ENCODE measurements around the gene PXDN. TPM values are rescaled to one million over a fixed set of nuclear protein-coding genes. Genes with fewer than 3 reads are reported as not detected.

The PXDN gene
- total RNA-seq, 6 experiments from 2014 or later = 283 to 403 (median 323) TPM

GRCh38 chr2:1644427-1644826, 99.9 kb downstream of the PXDN start:
- DNase-seq = no peak
- peaks cover 42% of the 10 kb centered on the region for H3K36me3 Mint-ChIP-seq (ENCODE audit: low read depth)
- no peak overlapping the region for H3K4me3 Mint-ChIP-seq
- no peaks in the 10 kb centered on the region for H3K9me3 Mint-ChIP-seq
- H3K27ac Mint-ChIP-seq = no peak overlapping the region
- peaks cover 7% of the 10 kb centered on the region for H3K27me3 Mint-ChIP-seq (ENCODE audit: insufficient read depth)
- TF ChIP-seq CTCF (IDR thresholded peaks at IDR 0.05) = no peak
- H3K4me1 Mint-ChIP-seq (ENCODE audit: low read depth) = peaks cover 25% of the 10 kb centered on the region

GRCh38 chr2:1642993-1643619, 101.2 kb downstream of the PXDN start:
- Mint-ChIP-seq H3K27ac (no peak overlapping the region; the same call in 1 of the 2 replicates), H3K4me3 (no peak overlapping the region), H3K4me1 (ENCODE audit: low read depth) (peaks cover 25% of the 10 kb centered on the region), H3K36me3 (ENCODE audit: low read depth) (peaks cover 36% of the 10 kb centered on the region), H3K27me3 (ENCODE audit: insufficient read depth) (peaks cover 9% of the 10 kb centered on the region), H3K9me3 (no peaks in the 10 kb centered on the region)
- no peak for DNase-seq
- no peak for TF ChIP-seq CTCF (IDR thresholded peaks at IDR 0.05)

GRCh38 chr2:1642066-1642861, 102.1 kb downstream of the PXDN start:
- no peak for TF ChIP-seq CTCF (IDR thresholded peaks at IDR 0.05)
- DNase-seq = no peak
- peaks cover 25% of the 10 kb centered on the region for H3K4me1 Mint-ChIP-seq (ENCODE audit: low read depth)
- peaks cover 11% of the 10 kb centered on the region for H3K27me3 Mint-ChIP-seq (ENCODE audit: insufficient read depth)
- H3K36me3 Mint-ChIP-seq (ENCODE audit: low read depth) = peaks cover 34% of the 10 kb centered on the region
- no peaks in the 10 kb centered on the region for H3K9me3 Mint-ChIP-seq
- 0 out of 2 replicates have a peak overlapping the region, but pooled peaks have one; percentile 32 for H3K4me3 Mint-ChIP-seq
- peak overlapping the region; percentile 60; the same call in 1 of the 2 replicates for H3K27ac Mint-ChIP-seq

GRCh38 chr2:1641523-1641922, 102.8 kb downstream of the PXDN start:
- peaks cover 11% of the 10 kb centered on the region for H3K27me3 Mint-ChIP-seq (ENCODE audit: insufficient read depth)
- TF ChIP-seq CTCF (IDR thresholded peaks at IDR 0.05) = no peak
- H3K4me1 Mint-ChIP-seq (ENCODE audit: low read depth) = peaks cover 28% of the 10 kb centered on the region
- H3K27ac Mint-ChIP-seq = no peak overlapping the region
- no peak overlapping the region for H3K4me3 Mint-ChIP-seq
- H3K9me3 Mint-ChIP-seq = no peaks in the 10 kb centered on the region
- peaks cover 34% of the 10 kb centered on the region for H3K36me3 Mint-ChIP-seq (ENCODE audit: low read depth)
- DNase-seq = no peak

- H3K4me1 Mint-ChIP-seq (ENCODE audit: low read depth) = peaks cover 27% of the 10 kb centered on the region
- no peak for DNase-seq
- peaks cover 11% of the 10 kb centered on the region for H3K27me3 Mint-ChIP-seq (ENCODE audit: insufficient read depth)
- no peak overlapping the region for H3K4me3 Mint-ChIP-seq
- H3K9me3 Mint-ChIP-seq = no peaks in the 10 kb centered on the region
- no peak for TF ChIP-seq CTCF (IDR thresholded peaks at IDR 0.05)
- H3K36me3 Mint-ChIP-seq (ENCODE audit: low read depth) = peaks cover 37% of the 10 kb centered on the region
- H3K27ac Mint-ChIP-seq = no peak overlapping the region
Measured at GRCh38 chr2:1640301-1641135, 103.8 kb downstream of the PXDN start.

Data from HFFc6 (cell line).